Neural cell (in vitro differentiated cells): Measurements from ENCODE around the gene ZNF775. TPM values are rescaled to one million over a fixed set of nuclear protein-coding genes. Genes with fewer than 3 reads are reported as not detected.

Source experiments
- H2AFZ ChIP-seq: fragments of 200-600, 300-800 bp; sonication (generic), shearing (Covaris generic); 2 replicates; pipeline ENCODE4 v1.6.0; 2014; ENCODE audit warnings: low read depth, mild to moderate bottlenecking, antibody characterized with exemption, low read length, moderate library complexity
- H3F3A ChIP-seq: fragments of 200-600 bp; shearing (Covaris generic); 2 replicates; pipeline ENCODE4 v1.6.1; 2016; ENCODE audit warnings: mild to moderate bottlenecking, moderate library complexity, mixed read lengths, antibody characterized with exemption, low read length; ENCODE audit not compliant: insufficient read depth, poor library complexity, severe bottlenecking
- H3K27ac ChIP-seq: fragments of 200-600, 300-800 bp; sonication (generic), shearing (Covaris generic); 2 replicates; pipeline ENCODE4 v1.5.1; 2014; ENCODE audit warnings: mild to moderate bottlenecking, low read length, moderate library complexity
- H3K27me3 ChIP-seq: fragments of 300-800, 200-600 bp; sonication (generic), shearing (Covaris generic); 2 replicates; pipeline ENCODE4 v1.6.0; 2014; ENCODE audit warnings: mild to moderate bottlenecking, low read depth, low read length, moderate library complexity; ENCODE audit not compliant: insufficient read depth
- H3K36me3 ChIP-seq: fragments of 300-800, 200-600 bp; sonication (generic), shearing (Covaris generic); 2 replicates; pipeline ENCODE4 v1.5.1; 2014; ENCODE audit warnings: mild to moderate bottlenecking, antibody characterized with exemption, low read length, moderate library complexity; ENCODE audit not compliant: insufficient read depth
- H3K4me2 ChIP-seq: fragments of 300-800, 200-600 bp; sonication (generic), shearing (Covaris generic); 2 replicates; pipeline ENCODE4 v1.6.0; 2014; ENCODE audit warnings: mild to moderate bottlenecking, low read length
- H3K4me3 ChIP-seq: fragments of 300-800, 200-600 bp; sonication (generic), shearing (Covaris generic); 2 replicates; pipeline ENCODE4 v1.5.1; 2014; ENCODE audit warnings: mild to moderate bottlenecking, low read length, moderate library complexity
- H3K79me2 ChIP-seq: fragments of 200-600 bp; shearing (Covaris generic); replicated peaks from 2 replicates; pipeline ENCODE4 v1.6.0; 2014; ENCODE audit warnings: mild to moderate bottlenecking, low read length, moderate library complexity; ENCODE audit not compliant: insufficient read depth
- H3K9ac ChIP-seq: fragments of 300-800, 200-600 bp; sonication (generic), shearing (Covaris generic); 2 replicates; pipeline ENCODE4 v1.6.1; 2016; ENCODE audit warnings: mild to moderate bottlenecking, low read length, mixed read lengths
- H3K9me2 ChIP-seq: fragments of 200-600 bp; shearing (Covaris generic); 2 replicates; pipeline ENCODE4 v1.6.1; 2016; ENCODE audit warnings: mild to moderate bottlenecking, low read length, mixed read lengths; ENCODE audit not compliant: insufficient read depth
- H3K9me3 ChIP-seq: fragments of 200-600, 300-800 bp; sonication (generic), shearing (Covaris generic); 2 replicates; pipeline ENCODE4 v1.6.1; 2016; ENCODE audit warnings: mild to moderate bottlenecking, mixed run types, low read length, moderate library complexity, mixed read lengths
- H4K20me1 ChIP-seq: fragments of 200-600 bp; shearing (Covaris generic); 2 replicates; pipeline ENCODE4 v1.6.1; 2016; ENCODE audit warnings: mild to moderate bottlenecking, mixed run types; ENCODE audit not compliant: insufficient read depth
- CTCF ChIP-seq: fragments of 450-650 bp; IDR thresholded peaks from 2 replicates; pipeline ENCODE4 v1.5.1; 2014; ENCODE audit warnings: antibody characterized with exemption, mild to moderate bottlenecking, moderate library complexity; ENCODE audit not compliant: poor library complexity, severe bottlenecking
- EP300 ChIP-seq: fragments of 450-650 bp; conservative IDR thresholded peaks from 2 replicates; pipeline ENCODE4 v1.6.1; 2014; ENCODE audit warnings: antibody characterized with exemption, mild to moderate bottlenecking, moderate library complexity; ENCODE audit not compliant: poor library complexity, severe bottlenecking
- EZH2 ChIP-seq: fragments of 200-600, 300-800 bp; shearing (Covaris generic), sonication (generic); IDR thresholded peaks from 2 replicates; pipeline ENCODE4 v1.6.1; 2014; ENCODE audit warnings: antibody characterized with exemption, low read length, borderline replicate concordance, mild to moderate bottlenecking; ENCODE audit not compliant: insufficient read depth, poor library complexity, severe bottlenecking
- MXI1 ChIP-seq: fragments of 450-650 bp; conservative IDR thresholded peaks from 2 replicates; pipeline ENCODE4 v1.6.1; 2014; ENCODE audit warnings: antibody characterized with exemption, mild to moderate bottlenecking; ENCODE audit not compliant: poor library complexity, severe bottlenecking
- POLR2AphosphoS5 ChIP-seq: IDR thresholded peaks from 2 replicates; pipeline ENCODE4 v1.6.1; 2012
- RAD21 ChIP-seq: fragments of 450-650 bp; conservative IDR thresholded peaks from 2 replicates; pipeline ENCODE4 v1.6.1; 2014; ENCODE audit warnings: antibody characterized with exemption, mild to moderate bottlenecking, moderate library complexity
- REST ChIP-seq: IDR thresholded peaks from 2 replicates; pipeline ENCODE4 v1.6.1; 2012; ENCODE audit warnings: borderline replicate concordance
- SMC3 ChIP-seq: fragments of 450-650 bp; conservative IDR thresholded peaks from 2 replicates; pipeline ENCODE4 v1.6.1; 2014; ENCODE audit warnings: antibody characterized with exemption, mild to moderate bottlenecking, moderate library complexity; ENCODE audit not compliant: poor library complexity
- TAF1 ChIP-seq: IDR thresholded peaks from 2 replicates; pipeline ENCODE4 v1.6.1; 2012; ENCODE audit warnings: low read depth
- polyA plus RNA-seq: library from polyadenylated mRNA; depleted of rRNA; stranded (reverse); fragments of >200 nt; gene quantifications from 2 replicates; pipeline ENCODE4 v1.2.3, GENCODE V29; 2014

ZNF775 gene
- polyA plus RNA-seq, 1 donor from 2014 or later = 16.8 TPM

- no peak overlapping the region for H3K4me2 ChIP-seq
- H3K36me3 ChIP-seq = no peaks in the 10 kb centered on the region
- H3K27me3 ChIP-seq = peaks cover 29% of the 10 kb centered on the region
- no peak overlapping the region for H3K4me3 ChIP-seq
- no peak overlapping the region for H3K27ac ChIP-seq
- H3K9ac ChIP-seq = no peak overlapping the region
- no peaks in the 10 kb centered on the region for H3K79me2 ChIP-seq
- no peaks in the 10 kb centered on the region for H3K9me2 ChIP-seq
- TF ChIP-seq TAF1 = no peak
- no peak for TF ChIP-seq EP300
- TF ChIP-seq RAD21 = no peak
- no peak for TF ChIP-seq REST
- no peak for TF ChIP-seq MXI1
- no peak for TF ChIP-seq EZH2
- TF ChIP-seq POLR2AphosphoS5 = no peak
- TF ChIP-seq SMC3 = no peak
- TF ChIP-seq CTCF = no peak
- peaks cover 6% of the 10 kb centered on the region for H3K9me3 ChIP-seq
- H4K20me1 ChIP-seq = no peaks in the 10 kb centered on the region
- no peaks in the 10 kb centered on the region for H3F3A ChIP-seq
- no peak overlapping the region for H2AFZ ChIP-seq
Observed at GRCh38 chr7:150345012-150345411, 34.1 kb upstream of the ZNF775 start.

GRCh38 chr7:150346922-150347321 is 32.2 kb upstream of the ZNF775 start:
- no peaks in the 10 kb centered on the region for H3K79me2 ChIP-seq
- no peak overlapping the region for H3K4me3 ChIP-seq
- H3K27me3 ChIP-seq = peaks cover 10% of the 10 kb centered on the region
- H2AFZ ChIP-seq = no peak overlapping the region
- H3F3A ChIP-seq = no peaks in the 10 kb centered on the region
- no peaks in the 10 kb centered on the region for H3K9me2 ChIP-seq
- peaks cover 6% of the 10 kb centered on the region for H3K9me3 ChIP-seq
- H4K20me1 ChIP-seq = no peaks in the 10 kb centered on the region
- H3K36me3 ChIP-seq = no peaks in the 10 kb centered on the region
- H3K27ac ChIP-seq = no peak overlapping the region
- no peak overlapping the region for H3K4me2 ChIP-seq
- no peak overlapping the region for H3K9ac ChIP-seq
- TF ChIP-seq SMC3 = no peak

GRCh38 chr7:150351587-150352194 is 27.4 kb upstream of the ZNF775 start:
- no peak overlapping the region for H3K4me2 ChIP-seq
- no peak overlapping the region for H2AFZ ChIP-seq
- H3K9me2 ChIP-seq = no peaks in the 10 kb centered on the region

More at GRCh38 chr7:150351587-150352194, 27.4 kb upstream of the ZNF775 start:
- Histone ChIP-seq H3K27me3 (no peaks in the 10 kb centered on the region), H3K27ac (no peak overlapping the region), H3K9ac (no peak overlapping the region), H3K4me3 (no peak overlapping the region), H3K9me3 (peaks cover 6% of the 10 kb centered on the region), H4K20me1 (no peaks in the 10 kb centered on the region), H3K36me3 (no peaks in the 10 kb centered on the region), H3F3A (no peaks in the 10 kb centered on the region), H3K79me2 (no peaks in the 10 kb centered on the region)
- no peak for TF ChIP-seq REST
- TF ChIP-seq EP300 = no peak
- TF ChIP-seq TAF1 = no peak
- TF ChIP-seq EZH2 = no peak
- TF ChIP-seq CTCF = no peak
- no peak for TF ChIP-seq RAD21
- TF ChIP-seq MXI1 = no peak
- no peak for TF ChIP-seq POLR2AphosphoS5
- TF ChIP-seq SMC3 = no peak
